ENCODE measurements around the gene SLC35B3.

DNA sequence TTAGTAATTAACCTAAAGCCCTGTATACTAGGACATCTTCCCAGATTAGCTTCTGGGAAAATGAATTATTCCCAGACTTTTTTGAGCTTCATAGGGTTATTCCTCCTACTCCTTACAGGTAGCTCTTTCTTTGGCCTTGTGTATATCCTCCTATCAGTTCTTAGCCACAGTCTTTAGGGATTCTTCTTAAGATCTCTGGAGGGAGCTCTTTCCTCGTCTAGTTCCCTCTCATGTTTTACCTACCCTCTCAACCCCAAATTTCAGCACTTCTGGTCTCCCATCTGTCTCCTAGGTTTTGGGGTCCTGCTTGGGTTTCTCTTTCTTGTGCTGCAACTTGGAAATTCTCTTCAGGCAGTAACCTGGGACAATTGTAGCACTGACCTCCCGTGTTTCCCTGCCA, 46.4 kb upstream of the SLC35B3 start:
- TF ChIP-seq, protein P1, sequence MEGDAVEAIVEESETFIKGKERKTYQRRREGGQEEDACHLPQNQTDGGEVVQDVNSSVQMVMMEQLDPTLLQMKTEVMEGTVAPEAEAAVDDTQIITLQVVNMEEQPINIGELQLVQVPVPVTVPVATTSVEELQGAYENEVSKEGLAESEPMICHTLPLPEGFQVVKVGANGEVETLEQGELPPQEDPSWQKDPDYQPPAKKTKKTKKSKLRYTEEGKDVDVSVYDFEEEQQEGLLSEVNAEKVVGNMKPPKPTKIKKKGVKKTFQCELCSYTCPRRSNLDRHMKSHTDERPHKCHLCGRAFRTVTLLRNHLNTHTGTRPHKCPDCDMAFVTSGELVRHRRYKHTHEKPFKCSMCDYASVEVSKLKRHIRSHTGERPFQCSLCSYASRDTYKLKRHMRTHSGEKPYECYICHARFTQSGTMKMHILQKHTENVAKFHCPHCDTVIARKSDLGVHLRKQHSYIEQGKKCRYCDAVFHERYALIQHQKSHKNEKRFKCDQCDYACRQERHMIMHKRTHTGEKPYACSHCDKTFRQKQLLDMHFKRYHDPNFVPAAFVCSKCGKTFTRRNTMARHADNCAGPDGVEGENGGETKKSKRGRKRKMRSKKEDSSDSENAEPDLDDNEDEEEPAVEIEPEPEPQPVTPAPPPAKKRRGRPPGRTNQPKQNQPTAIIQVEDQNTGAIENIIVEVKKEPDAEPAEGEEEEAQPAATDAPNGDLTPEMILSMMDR (IDR thresholded peaks at IDR 0.05; ENCODE audit: low read depth, low read length), result no peak
- no peak for TF ChIP-seq EZH2phosphoT487 (IDR thresholded peaks at IDR 0.05; ENCODE audit: low read depth)

Measured in OCI-LY3 (cell line).